Measurements from ENCODE around the gene TMC7.
"Not testable (repeated sequence)": the region's sequence is repeated elsewhere in the genome, so short reads cannot be mapped to it uniquely, and the experiment has no call there.

The TMC7 gene

GRCh38 chr16:18975109-18975508 lies 8.6 kb upstream of the TMC7 start:
- no peak overlapping the region for H3K4me3 ChIP-seq (ENCODE audit: insufficient read depth, low read length, poor library complexity, severe bottlenecking)
- no peak overlapping the region for H3K9ac ChIP-seq (ENCODE audit: low read length)
- no peaks in the 10 kb centered on the region for H4K20me1 ChIP-seq (ENCODE audit: low read depth, low read length)
- TF ChIP-seq EZH2phosphoT487 (conservative IDR thresholded peaks at IDR 0.05; ENCODE audit: low read length) (no peak), CTCF (IDR thresholded peaks at IDR 0.05; ENCODE audit: insufficient read depth, low read length, poor library complexity, severe bottlenecking) (no peak)
- no peak overlapping the region for H3K27ac ChIP-seq (ENCODE audit: low read depth, low read length)
- H3K36me3 ChIP-seq (ENCODE audit: low read length), result no peaks in the 10 kb centered on the region
- H2AFZ ChIP-seq (ENCODE audit: low read depth, low read length, severe bottlenecking), result no peak overlapping the region
- H3K9me2 ChIP-seq (replicated peaks; ENCODE audit: insufficient read depth, low read length), result no peaks in the 10 kb centered on the region
- no peak overlapping the region for H3K4me2 ChIP-seq (ENCODE audit: low read depth, low read length, poor library complexity, severe bottlenecking)
- H3F3A ChIP-seq (ENCODE audit: insufficient read depth), result no peaks in the 10 kb centered on the region
- no peaks in the 10 kb centered on the region for H3K9me3 ChIP-seq (ENCODE audit: insufficient read depth, low read length)
- H3K79me2 ChIP-seq (ENCODE audit: insufficient read depth, low read length), result no peaks in the 10 kb centered on the region
- no peaks in the 10 kb centered on the region for H3K27me3 ChIP-seq (ENCODE audit: low read length)

GRCh38 chr16:18979936-18980335 lies 3.8 kb upstream of the TMC7 start:
- no peak overlapping the region for H2AFZ ChIP-seq (ENCODE audit: low read depth, low read length, severe bottlenecking)
- H3K4me3 ChIP-seq (ENCODE audit: insufficient read depth, low read length, poor library complexity, severe bottlenecking), result no peak overlapping the region
- TF ChIP-seq EZH2phosphoT487 (conservative IDR thresholded peaks at IDR 0.05; ENCODE audit: low read length), result no peak
- no peak for TF ChIP-seq CTCF (IDR thresholded peaks at IDR 0.05; ENCODE audit: insufficient read depth, low read length, poor library complexity, severe bottlenecking)
- no peaks in the 10 kb centered on the region for H3K36me3 ChIP-seq (ENCODE audit: low read length)
- no peak overlapping the region for H3K4me2 ChIP-seq (ENCODE audit: low read depth, low read length, poor library complexity, severe bottlenecking)
- no peaks in the 10 kb centered on the region for H4K20me1 ChIP-seq (ENCODE audit: low read depth, low read length)
- H3K9me3 ChIP-seq (ENCODE audit: insufficient read depth, low read length), result no peaks in the 10 kb centered on the region
- H3K27ac ChIP-seq (ENCODE audit: low read depth, low read length), result no peak overlapping the region
- no peaks in the 10 kb centered on the region for H3K9me2 ChIP-seq (replicated peaks; ENCODE audit: insufficient read depth, low read length)
- no peak overlapping the region for H3K9ac ChIP-seq (ENCODE audit: low read length)
- no peaks in the 10 kb centered on the region for H3K27me3 ChIP-seq (ENCODE audit: low read length)
- no peaks in the 10 kb centered on the region for H3F3A ChIP-seq (ENCODE audit: insufficient read depth)
- H3K79me2 ChIP-seq (ENCODE audit: insufficient read depth, low read length), result no peaks in the 10 kb centered on the region

GRCh38 chr16:18984435-18985005 lies 786 bp downstream of the TMC7 start:
- Histone ChIP-seq H2AFZ (ENCODE audit: low read depth, low read length, severe bottlenecking) (no peak overlapping the region), H3K27me3 (ENCODE audit: low read length) (no peaks in the 10 kb centered on the region), H3K9me2 (replicated peaks; ENCODE audit: insufficient read depth, low read length) (no peaks in the 10 kb centered on the region), H3K4me3 (ENCODE audit: insufficient read depth, low read length, poor library complexity, severe bottlenecking) (no peak overlapping the region), H3K4me2 (ENCODE audit: low read depth, low read length, poor library complexity, severe bottlenecking) (no peak overlapping the region), H3K79me2 (ENCODE audit: insufficient read depth, low read length) (no peaks in the 10 kb centered on the region), H3F3A (ENCODE audit: insufficient read depth) (no peaks in the 10 kb centered on the region), H3K9ac (ENCODE audit: low read length) (no peak overlapping the region), H3K9me3 (ENCODE audit: insufficient read depth, low read length) (no peaks in the 10 kb centered on the region), H3K36me3 (ENCODE audit: low read length) (no peaks in the 10 kb centered on the region), H3K27ac (ENCODE audit: low read depth, low read length) (no peak overlapping the region), H4K20me1 (ENCODE audit: low read depth, low read length) (no peaks in the 10 kb centered on the region)
- TF ChIP-seq CTCF (IDR thresholded peaks at IDR 0.05; ENCODE audit: insufficient read depth, low read length, poor library complexity, severe bottlenecking) (no peak), EZH2phosphoT487 (conservative IDR thresholded peaks at IDR 0.05; ENCODE audit: low read length) (no peak)

- not testable (repeated sequence) for H3F3A ChIP-seq (ENCODE audit: insufficient read depth); H3K9me3 ChIP-seq (ENCODE audit: insufficient read depth, low read length); H2AFZ ChIP-seq (ENCODE audit: low read depth, low read length, severe bottlenecking); H3K9ac ChIP-seq (ENCODE audit: low read length); H3K27me3 ChIP-seq (ENCODE audit: low read length); H3K4me2 ChIP-seq (ENCODE audit: low read depth, low read length, poor library complexity, severe bottlenecking); H3K36me3 ChIP-seq (ENCODE audit: low read length); H4K20me1 ChIP-seq (ENCODE audit: low read depth, low read length); H3K4me3 ChIP-seq (ENCODE audit: insufficient read depth, low read length, poor library complexity, severe bottlenecking); H3K79me2 ChIP-seq (ENCODE audit: insufficient read depth, low read length); H3K9me2 ChIP-seq (replicated peaks; ENCODE audit: insufficient read depth, low read length); H3K27ac ChIP-seq (ENCODE audit: low read depth, low read length)
Measured at GRCh38 chr16:18985256-18985655, 1.5 kb downstream of the TMC7 start.

GRCh38 chr16:18991731-18992130 lies 8.0 kb downstream of the TMC7 start:
- not testable (repeated sequence) for H4K20me1 ChIP-seq (ENCODE audit: low read depth, low read length); H3K27ac ChIP-seq (ENCODE audit: low read depth, low read length); H3K27me3 ChIP-seq (ENCODE audit: low read length); H3K9me3 ChIP-seq (ENCODE audit: insufficient read depth, low read length); H3K79me2 ChIP-seq (ENCODE audit: insufficient read depth, low read length); H3F3A ChIP-seq (ENCODE audit: insufficient read depth); H3K4me2 ChIP-seq (ENCODE audit: low read depth, low read length, poor library complexity, severe bottlenecking); H2AFZ ChIP-seq (ENCODE audit: low read depth, low read length, severe bottlenecking); H3K9me2 ChIP-seq (replicated peaks; ENCODE audit: insufficient read depth, low read length); H3K4me3 ChIP-seq (ENCODE audit: insufficient read depth, low read length, poor library complexity, severe bottlenecking); H3K9ac ChIP-seq (ENCODE audit: low read length); H3K36me3 ChIP-seq (ENCODE audit: low read length)

GRCh38 chr16:18993531-18993930 lies 9.8 kb downstream of the TMC7 start:
- not testable (repeated sequence) for H3K36me3 ChIP-seq (ENCODE audit: low read length); H2AFZ ChIP-seq (ENCODE audit: low read depth, low read length, severe bottlenecking); H3K27ac ChIP-seq (ENCODE audit: low read depth, low read length); H4K20me1 ChIP-seq (ENCODE audit: low read depth, low read length); H3K79me2 ChIP-seq (ENCODE audit: insufficient read depth, low read length); H3K9ac ChIP-seq (ENCODE audit: low read length); H3K27me3 ChIP-seq (ENCODE audit: low read length); H3K9me2 ChIP-seq (replicated peaks; ENCODE audit: insufficient read depth, low read length); H3F3A ChIP-seq (ENCODE audit: insufficient read depth); H3K4me2 ChIP-seq (ENCODE audit: low read depth, low read length, poor library complexity, severe bottlenecking); H3K4me3 ChIP-seq (ENCODE audit: insufficient read depth, low read length, poor library complexity, severe bottlenecking); H3K9me3 ChIP-seq (ENCODE audit: insufficient read depth, low read length)

Measured in SU-DHL-6 (cell line).